PFSK-1 (cell line): ENCODE results near the gene CEP57L1.

ENCODE experiments used
- FOXP2 ChIP-seq: optimal IDR thresholded peaks from 2 replicates; pipeline ENCODE3; 2011; ENCODE audit warnings: borderline replicate concordance, control low read depth, inconsistent platforms; ENCODE audit not compliant: insufficient read depth; ENCODE audit errors: extremely low read length, extremely low read depth
- POLR2AphosphoS5 ChIP-seq: IDR thresholded peaks from 2 replicates; pipeline ENCODE4 v1.6.1; 2012; ENCODE audit warnings: low read depth, mild to moderate bottlenecking, control low read depth, low read length, moderate library complexity
- REST ChIP-seq, 2 experiments: IDR thresholded peaks; 2 replicates each; pipeline versions ENCODE4 v1.6.1 to v1.8.0; 2011 to 2012; ENCODE audit warnings: low read depth in 2 of 2, low read length in 2 of 2, control low read depth in 1 of 2, inconsistent platforms in 1 of 2, mild to moderate bottlenecking in 1 of 2, moderate library complexity in 1 of 2; ENCODE audit not compliant: insufficient read depth in 1 of 2
- SIN3A ChIP-seq: IDR thresholded peaks from 2 replicates; pipeline ENCODE4 v1.6.1; 2012; ENCODE audit warnings: mild to moderate bottlenecking, low read length, moderate library complexity, borderline replicate concordance; ENCODE audit not compliant: insufficient read depth
- TAF1 ChIP-seq: IDR thresholded peaks from 2 replicates; pipeline ENCODE4 v1.6.1; 2012; ENCODE audit warnings: low read length, control low read depth, borderline replicate concordance; ENCODE audit not compliant: insufficient read depth

- TF ChIP-seq SIN3A, result no peak
- no peak for TF ChIP-seq REST (IDR thresholded peaks at IDR 0.05; ENCODE audit: insufficient read depth in 1 of 2, low read depth in 2 of 2, low read length in 2 of 2)
- no peak for TF ChIP-seq POLR2AphosphoS5
- no peak for TF ChIP-seq TAF1
- no peak for TF ChIP-seq FOXP2
These were observed 45.3 kb upstream of the CEP57L1 start for GRCh38 chr6:109050012-109050411.
